BJ (cell line): ENCODE results near the gene ORAI1. TPM values are rescaled to one million over a fixed set of nuclear protein-coding genes. Genes with fewer than 3 reads are reported as not detected.
"Not testable (repeated sequence)": the region's sequence is repeated elsewhere in the genome, so short reads cannot be mapped to it uniquely, and the experiment has no call there.

Experiments
- CTCF ChIA-PET: fragments of 350-600 bp; formaldehyde crosslinking; extraction: SDS; loops from one replicate; lab custom pipeline; 2021; ENCODE audit warnings: antibody characterized with exemption, inconsistent platforms; lab: Yijun Ruan, JAX
- POLR2A ChIA-PET: fragments of 300-600 bp; sonication (Branson Sonifier 250); formaldehyde crosslinking; extraction: SDS; loops from one replicate; lab custom pipeline; 2021; ENCODE audit warnings: antibody characterized with exemption; lab: Charles Lee
- DNase-seq: peaks from one replicate; pipeline ENCODE4 v3.0.0-alpha.2; 2011; ENCODE audit warnings: low read depth
- H3K27me3 ChIP-seq: 2 replicates; pipeline ENCODE4 v1.6.0; 2011; ENCODE audit warnings: low read length; ENCODE audit not compliant: control insufficient read depth, insufficient read depth
- H3K36me3 ChIP-seq: 2 replicates; pipeline ENCODE4 v1.5.1; 2011; ENCODE audit warnings: low read length; ENCODE audit not compliant: control insufficient read depth, insufficient read depth
- H3K4me3 ChIP-seq: 2 replicates; pipeline ENCODE4 v1.5.1; 2011; ENCODE audit warnings: low read depth, mild to moderate bottlenecking, control low read depth, low read length
- polyA plus RNA-seq: library from polyadenylated mRNA; depleted of rRNA; stranded (reverse); fragments of >200 nt; gene quantifications from 2 replicates; pipeline ENCODE4 v1.2.3, GENCODE V29; 2011
- TF ChIP-seq, protein P1 (sequence below): IDR thresholded peaks from 2 replicates; pipeline ENCODE4 v1.5.1; 2011; ENCODE audit warnings: low read depth, mild to moderate bottlenecking, control low read depth, inconsistent platforms, low read length, moderate library complexity; ENCODE audit not compliant: insufficient read depth

The ORAI1 gene
- polyA plus RNA-seq, 1 experiment, result 28.3 TPM

DNA sequence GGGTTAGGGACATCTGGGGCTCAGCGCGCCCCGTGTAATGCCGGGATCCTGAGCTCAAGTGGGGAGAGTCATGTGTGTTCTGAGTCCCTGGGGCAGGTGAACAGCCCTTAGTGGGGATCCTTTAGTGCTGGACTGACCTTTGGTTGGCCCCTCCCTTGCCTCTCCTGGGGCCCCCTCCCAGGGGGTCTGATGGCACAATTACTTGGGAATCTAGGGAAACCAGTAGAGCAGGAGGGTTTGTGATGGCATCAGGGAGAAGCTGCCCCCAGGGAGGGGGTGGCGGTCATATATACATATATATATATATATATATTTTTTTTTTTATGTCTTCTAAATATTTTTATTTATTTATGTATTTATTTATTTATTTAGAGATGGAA lies 43.2 kb downstream of the ORAI1 start, which contains the start of gene MORN3:
Gene MORN3, minus strand, starts transcription at position 134 of the 380 bp plus-strand sequence. CDS start 171 bp downstream, outside the sequence.
- ChIA-PET CTCF (interaction anchor here (0.7 to 7.1 kb wide), 12 partner anchors 10 to 333 kb away, joined by 3 to 89 read pairs (median 5); no protein-coding TSS in a partner anchor), POLR2A (no interaction called here)
- Histone ChIP-seq H3K36me3 (no peaks in the 10 kb centered on the region), H3K27me3 (no peaks in the 10 kb centered on the region), H3K4me3 (no peak within 1 kb of the TSS)
- TF ChIP-seq, protein P1, sequence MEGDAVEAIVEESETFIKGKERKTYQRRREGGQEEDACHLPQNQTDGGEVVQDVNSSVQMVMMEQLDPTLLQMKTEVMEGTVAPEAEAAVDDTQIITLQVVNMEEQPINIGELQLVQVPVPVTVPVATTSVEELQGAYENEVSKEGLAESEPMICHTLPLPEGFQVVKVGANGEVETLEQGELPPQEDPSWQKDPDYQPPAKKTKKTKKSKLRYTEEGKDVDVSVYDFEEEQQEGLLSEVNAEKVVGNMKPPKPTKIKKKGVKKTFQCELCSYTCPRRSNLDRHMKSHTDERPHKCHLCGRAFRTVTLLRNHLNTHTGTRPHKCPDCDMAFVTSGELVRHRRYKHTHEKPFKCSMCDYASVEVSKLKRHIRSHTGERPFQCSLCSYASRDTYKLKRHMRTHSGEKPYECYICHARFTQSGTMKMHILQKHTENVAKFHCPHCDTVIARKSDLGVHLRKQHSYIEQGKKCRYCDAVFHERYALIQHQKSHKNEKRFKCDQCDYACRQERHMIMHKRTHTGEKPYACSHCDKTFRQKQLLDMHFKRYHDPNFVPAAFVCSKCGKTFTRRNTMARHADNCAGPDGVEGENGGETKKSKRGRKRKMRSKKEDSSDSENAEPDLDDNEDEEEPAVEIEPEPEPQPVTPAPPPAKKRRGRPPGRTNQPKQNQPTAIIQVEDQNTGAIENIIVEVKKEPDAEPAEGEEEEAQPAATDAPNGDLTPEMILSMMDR, result no peak
- DNase-seq, result no peak

- no peak for DNase-seq
- POLR2A ChIA-PET, result no interaction called here
- H3K4me3 ChIP-seq, result no peak overlapping the region; the same call in 1 of the 2 replicates
Measured at GRCh38 chr12:121673013-121673511, 46.7 kb downstream of the ORAI1 start.

DNA sequence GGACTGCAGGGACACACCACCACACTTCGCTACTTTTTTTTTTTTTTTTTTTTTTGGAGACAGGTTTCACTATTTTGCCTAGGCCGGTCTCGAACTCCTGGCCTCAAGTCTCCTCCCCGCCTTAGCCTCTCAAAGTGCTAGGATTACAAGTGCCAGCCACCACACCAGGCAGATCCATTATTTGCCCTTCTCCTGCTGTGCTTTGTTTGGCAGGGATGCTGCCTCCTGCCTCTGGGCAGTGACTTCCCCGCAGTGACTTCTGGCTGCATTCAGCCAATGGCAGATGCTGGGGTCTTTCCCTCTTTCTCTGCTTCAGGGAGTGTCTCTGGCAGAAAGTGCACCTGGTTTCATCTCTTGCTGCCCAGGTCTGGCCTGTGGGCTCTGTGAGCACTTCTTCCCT lies 49.9 kb downstream of the ORAI1 start:
- ChIA-PET CTCF (no interaction called here), POLR2A (no interaction called here)

More at GRCh38 chr12:121673013-121673511, 46.7 kb downstream of the ORAI1 start:
- TF ChIP-seq, protein P1, result no peak
- no peaks in the 10 kb centered on the region for H3K36me3 ChIP-seq
- CTCF ChIA-PET, result interaction anchor here (1.0 kb wide), 2 partner anchors 120 to 122 kb away, joined by 3 to 4 read pairs; no protein-coding TSS in a partner anchor
- no peaks in the 10 kb centered on the region for H3K27me3 ChIP-seq

DNA sequence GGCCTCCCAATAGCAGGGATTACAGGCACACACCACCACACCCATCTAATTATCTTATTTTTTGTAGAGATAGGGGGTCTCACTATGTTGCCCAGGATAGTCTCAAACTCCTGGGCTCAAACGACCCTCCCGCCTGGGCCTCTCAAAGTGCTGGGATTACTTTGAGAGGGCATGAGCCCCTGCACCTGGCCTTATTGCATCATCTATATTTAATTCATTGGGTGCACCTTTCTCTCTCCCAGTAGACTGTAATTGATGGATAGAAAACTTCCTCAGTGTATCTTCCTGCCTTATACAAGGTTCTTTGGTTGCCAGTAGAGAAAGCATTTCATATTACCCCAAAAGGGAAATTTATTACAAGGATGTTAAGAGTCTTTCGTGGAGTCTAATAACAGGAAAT lies 52.0 kb downstream of the ORAI1 start:
- TF ChIP-seq, protein P1, result no peak
- POLR2A ChIA-PET, result no interaction called here
- Histone ChIP-seq H3K36me3 (no peaks in the 10 kb centered on the region), H3K27me3 (no peaks in the 10 kb centered on the region), H3K4me3 (no peak overlapping the region)
- DNase-seq, result no peak
- CTCF ChIA-PET, result interaction anchor here (2.2 to 10.1 kb wide), 3 partner anchors 10 to 180 kb away, joined by 7 to 97 read pairs (median 20); no protein-coding TSS in a partner anchor

More for the DNA sequence above, 49.9 kb downstream of the ORAI1 start:
- TF ChIP-seq, protein P1, result no peak
- no peak for DNase-seq
- Histone ChIP-seq H3K27me3 (no peaks in the 10 kb centered on the region), H3K4me3 (no peak overlapping the region), H3K36me3 (no peaks in the 10 kb centered on the region)

- TF ChIP-seq, protein P1, result no peak
- DNase-seq, result no peak
- CTCF ChIA-PET, result interaction anchor here (1.2 to 10.1 kb wide), 4 partner anchors 10 to 181 kb away, joined by 6 to 97 read pairs (median 14); partner anchors contain the start of gene ORAI1
Measured at GRCh38 chr12:121678716-121679300, 52.5 kb downstream of the ORAI1 start.

GRCh38 chr12:121679661-121680197 lies 53.4 kb downstream of the ORAI1 start:
- CTCF ChIA-PET, result interaction anchor here (0.9 to 10.1 kb wide), 5 partner anchors 11 to 182 kb away, joined by 4 to 97 read pairs (median 7); partner anchors contain the start of gene ORAI1
- DNase-seq, POLR2A ChIA-PET, H3K27me3 ChIP-seq, H3K36me3 ChIP-seq, H3K4me3 ChIP-seq: not testable (repeated sequence)

More at GRCh38 chr12:121678716-121679300, 52.5 kb downstream of the ORAI1 start:
- Histone ChIP-seq H3K27me3 (no peaks in the 10 kb centered on the region), H3K4me3 (no peak overlapping the region), H3K36me3 (no peaks in the 10 kb centered on the region)
- POLR2A ChIA-PET, result no interaction called here
